GM18873 (cell line): ENCODE measurements around the gene MTG1.
"Not testable (repeated sequence)": the region's sequence is repeated elsewhere in the genome, so short reads cannot be mapped to it uniquely, and the experiment has no call there.

Source experiments
- ATAC-seq: cut with Tn5 transposase; IDR thresholded peaks from one replicate; pipeline ENCODE4 v1.9.1; 2021; ENCODE audit warnings: mild to moderate bottlenecking, moderate library complexity, moderate number of reproducible peaks; ENCODE audit not compliant: unreplicated experiment, low FRiP score

Gene MTG1

GRCh38 chr10:133396035-133396624, 2.2 kb downstream of the MTG1 start:
- ATAC-seq, result no peak

GRCh38 chr10:133397938-133398337, 4.0 kb downstream of the MTG1 start:
- ATAC-seq, result no peak

- ATAC-seq, result no peak
These were observed 5.2 kb downstream of the MTG1 start for GRCh38 chr10:133399123-133399601.

- peak; percentile 68 for ATAC-seq
These were observed 6.9 kb downstream of the MTG1 start for GRCh38 chr10:133400624-133401424.

- no peak for ATAC-seq
These were observed 7.5 kb downstream of the MTG1 start for GRCh38 chr10:133401500-133401899.

GRCh38 chr10:133401981-133402725, 8.2 kb downstream of the MTG1 start:
- ATAC-seq, result no peak

- ATAC-seq, result no peak
These were observed 9.4 kb downstream of the MTG1 start for GRCh38 chr10:133403359-133403758.

- ATAC-seq, result no peak
These were observed 9.8 kb downstream of the MTG1 start for GRCh38 chr10:133403784-133404183.

GRCh38 chr10:133405272-133405671, 11.3 kb downstream of the MTG1 start:
- ATAC-seq, result no peak

- ATAC-seq, result no peak
These were observed 12.0 kb downstream of the MTG1 start for GRCh38 chr10:133405844-133406527.

- ATAC-seq, result no peak
These were observed 17.8 kb downstream of the MTG1 start for GRCh38 chr10:133411523-133412380.

- no peak for ATAC-seq
These were observed 18.4 kb downstream of the MTG1 start for GRCh38 chr10:133412381-133412711.

- not testable (repeated sequence) for ATAC-seq
These were observed 20.4 kb downstream of the MTG1 start for GRCh38 chr10:133414401-133414800.

GRCh38 chr10:133415752-133416151, 21.8 kb downstream of the MTG1 start:
- ATAC-seq, result no peak

- ATAC-seq, result no peak
These were observed 24.5 kb downstream of the MTG1 start for GRCh38 chr10:133418289-133418993.

GRCh38 chr10:133419211-133419950, 25.4 kb downstream of the MTG1 start:
- no peak for ATAC-seq

- no peak for ATAC-seq
These were observed 26.1 kb downstream of the MTG1 start for GRCh38 chr10:133420028-133420427.

- ATAC-seq, result no peak
These were observed 26.6 kb downstream of the MTG1 start for GRCh38 chr10:133420579-133420978.
